Body of pancreas (tissue), 4 donors: ENCODE data around the gene RHOBTB1. TPM values are rescaled to one million over a fixed set of nuclear protein-coding genes. Genes with fewer than 3 reads are reported as not detected.
A peak's percentile ranks its signal among the peaks of the same experiment; 100 is the strongest.

Experiments used
- ATAC-seq: fragments of 150-250 bp; one replicate; pipeline ENCODE4 v1.9.1; 2016
- DNase-seq, 4 donors: peaks; one replicate each; pipeline ENCODE4 v3.0.0-alpha.2; 2019
- H3K27ac ChIP-seq, 4 donors: fragments of 200-600 bp; sonication (generic); 1 replicate in 3 of 4; 2 replicates in 1 of 4; pipeline versions ENCODE4 v1.5.1 to v1.6.1; 2016 to 2019; ENCODE audit warnings: mild to moderate bottlenecking in 1 of 4, mixed read lengths in 1 of 4, moderate library complexity in 1 of 4
- H3K27me3 ChIP-seq, 2 donors: fragments of 200-600 bp; sonication (generic); one replicate each; pipeline ENCODE4 v1.6.0; 2016; ENCODE audit warnings: mild to moderate bottlenecking in 1 of 2
- H3K36me3 ChIP-seq, 2 donors: fragments of 200-600 bp; sonication (generic); replicated peaks in 1 of 2; 2 replicates each; pipeline ENCODE4 v1.5.1; 2016; ENCODE audit warnings: low read depth in 2 of 2; ENCODE audit not compliant: insufficient read depth in 1 of 2
- H3K4me1 ChIP-seq: fragments of 200-600 bp; sonication (generic); one replicate; pipeline ENCODE4 v1.6.0; 2016
- H3K4me3 ChIP-seq, 2 donors: fragments of 200-600 bp; sonication (generic); 1 replicate in 1 of 2; 2 replicates in 1 of 2; pipeline ENCODE4 v1.5.1; 2016 to 2019
- H3K9me3 ChIP-seq, 3 donors: fragments of 200-600 bp; sonication (generic); 1 replicate in 2 of 3; 2 replicates in 1 of 3; pipeline ENCODE4 v1.5.1; 2016
- CTCF ChIP-seq, 7 experiments: fragments of 450-650 bp in 4 of 7; fragments of 200-600 bp in 3 of 7; sonication (generic) in 3 of 7; IDR thresholded peaks; one replicate each; pipeline ENCODE4 v1.5.1; 2016 to 2019; ENCODE audit warnings: antibody characterized with exemption in 7 of 7
- POLR2A ChIP-seq, 3 donors: fragments of 450-650 bp; IDR thresholded peaks; one replicate each; pipeline ENCODE4 v1.6.1; 2016; ENCODE audit warnings: antibody characterized with exemption in 3 of 3, mild to moderate bottlenecking in 2 of 3
- WGBS, 2 donors: methylation state at CpG; one replicate each; pipeline ENCODE4 v1.1.5; 2017; 5-methylcytosine and 5-hydroxymethylcytosine counted together
- intact Hi-C: fragments of 100-400 bp; cut with DNase I; formaldehyde crosslinking; loops from one replicate; pipeline ENCODE4 v1.15.1; 2023
- total RNA-seq, 2 donors: library from RNA; depleted of rRNA; stranded (reverse); fragments of >200 nt; gene quantifications; one replicate each; pipeline ENCODE4 v1.1.0, GENCODE V29; 2016

Gene RHOBTB1
- total RNA-seq, 2 donors from 2014 or later: 5.9 to 12.2 TPM

DNA sequence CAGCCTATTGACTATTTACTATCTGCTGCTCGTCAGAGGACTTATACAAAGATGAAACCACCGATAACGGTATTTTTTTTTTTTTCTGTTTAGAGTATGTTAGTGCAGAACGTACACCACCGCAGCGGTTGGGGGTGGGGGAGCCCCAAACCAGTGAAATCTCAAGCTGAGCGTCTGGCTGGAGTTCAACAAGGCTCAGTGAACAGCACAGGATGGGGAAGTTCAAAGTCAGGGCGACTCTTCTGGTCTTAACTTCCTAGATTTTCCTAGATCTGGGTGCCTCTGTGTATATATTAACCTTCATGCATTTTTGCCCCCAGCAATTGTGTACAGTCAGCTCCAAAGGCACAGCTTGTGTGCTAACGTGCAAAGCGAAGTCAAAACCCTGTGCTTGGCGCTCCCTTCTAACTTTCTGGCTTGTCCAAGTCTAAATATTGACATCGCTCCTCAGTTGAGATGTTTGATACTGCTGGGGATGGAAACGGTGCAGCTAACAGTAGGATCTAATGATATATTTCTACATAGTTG is 1.1 kb downstream of the RHOBTB1 start:
- no peaks in the 10 kb centered on the region for H3K36me3 ChIP-seq
- H3K27ac ChIP-seq: peak overlapping the region; percentile 92 to 99 (median 98)
- peak; percentile 42 to 68 (median 54) for DNase-seq
- H3K9me3 ChIP-seq: no peaks in the 10 kb centered on the region
- ATAC-seq: no peak
- peak overlapping the region; percentile 40 to 57 for H3K4me3 ChIP-seq
- no peaks in the 10 kb centered on the region for H3K27me3 ChIP-seq
- peaks cover 36% of the 10 kb centered on the region for H3K4me1 ChIP-seq
- TF ChIP-seq CTCF (IDR thresholded peaks at IDR 0.05): no peak
- TF ChIP-seq POLR2A (IDR thresholded peaks at IDR 0.05): no peak
- 1 to 3% methylated on average over 13 of the region's 13 CpGs for WGBS, 2 donors
- intact Hi-C loops: no loop called here

DNA sequence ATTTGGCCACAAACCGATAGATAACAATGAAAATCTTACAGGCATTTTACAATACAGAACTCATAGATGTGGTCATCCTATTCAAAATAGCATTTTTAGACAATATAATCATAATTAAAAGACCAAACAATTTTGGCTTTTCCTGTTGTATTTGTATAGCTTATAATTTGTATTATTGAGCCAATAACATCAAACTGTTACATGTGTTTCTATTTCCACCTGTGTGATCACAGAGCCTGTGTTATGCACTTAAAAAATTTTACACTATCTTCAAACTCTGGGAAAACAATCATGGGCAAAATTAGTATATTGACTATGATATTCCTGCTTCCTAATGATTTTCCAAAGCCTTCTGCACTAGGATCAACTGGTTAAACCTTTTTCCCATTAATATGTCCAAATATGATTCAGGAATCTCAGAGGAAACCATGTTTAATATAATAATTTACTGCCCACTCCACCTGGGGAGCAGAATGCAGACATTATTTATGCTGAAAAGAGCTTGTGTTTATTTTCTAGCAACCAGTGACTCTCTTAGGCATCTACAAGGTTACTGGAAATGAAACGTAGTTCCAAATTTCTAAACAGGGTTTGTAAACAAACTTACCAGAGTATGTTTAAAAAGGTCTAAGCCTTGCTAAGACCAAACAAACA is 1.7 kb downstream of the RHOBTB1 start:
- Histone ChIP-seq H3K27ac (peak overlapping the region; percentile 11 to 99 (median 94)), H3K4me1 (peaks cover 41% of the 10 kb centered on the region), H3K36me3 (no peaks in the 10 kb centered on the region), H3K9me3 (no peaks in the 10 kb centered on the region), H3K4me3 (peak overlapping the region in 1 of 2 donors; percentile 57), H3K27me3 (no peaks in the 10 kb centered on the region)
- DNase-seq (no peak), ATAC-seq (no peak)
- intact Hi-C loops: no loop called here
- TF ChIP-seq CTCF (IDR thresholded peaks at IDR 0.05) (no peak), POLR2A (IDR thresholded peaks at IDR 0.05) (no peak)
- WGBS, 2 donors: 23 to 25% methylated on average over 2 of the region's 2 CpGs

DNA sequence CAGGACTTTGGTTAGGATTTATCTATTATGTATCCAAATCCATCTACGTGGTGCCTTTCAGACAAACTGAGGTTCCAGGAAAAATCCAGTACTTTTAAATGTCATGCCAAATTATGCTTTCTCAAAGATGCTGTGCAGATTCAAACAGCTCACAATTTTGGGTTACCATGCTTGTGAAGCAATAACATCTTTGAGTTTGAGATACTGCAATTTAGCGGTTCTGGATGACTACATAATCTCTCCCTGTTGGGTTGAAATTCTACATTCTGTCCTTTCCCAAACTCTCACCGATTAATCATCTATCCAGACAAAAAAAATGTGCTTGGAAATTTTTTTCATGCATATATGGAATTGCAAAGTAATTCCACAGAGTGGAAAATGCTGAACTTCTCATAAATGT is 3.5 kb downstream of the RHOBTB1 start:
- Histone ChIP-seq H3K36me3 (no peaks in the 10 kb centered on the region), H3K27me3 (no peaks in the 10 kb centered on the region), H3K9me3 (no peaks in the 10 kb centered on the region), H3K4me3 (no peak overlapping the region), H3K4me1 (peaks cover 51% of the 10 kb centered on the region), H3K27ac (no peak overlapping the region)
- no peak for DNase-seq
- ATAC-seq: no peak
- TF ChIP-seq CTCF (IDR thresholded peaks at IDR 0.05) (no peak), POLR2A (IDR thresholded peaks at IDR 0.05) (no peak)
- 63 to 78% methylated on average over 3 of the region's 3 CpGs for WGBS, 2 donors
- intact Hi-C loops: no loop called here

DNA sequence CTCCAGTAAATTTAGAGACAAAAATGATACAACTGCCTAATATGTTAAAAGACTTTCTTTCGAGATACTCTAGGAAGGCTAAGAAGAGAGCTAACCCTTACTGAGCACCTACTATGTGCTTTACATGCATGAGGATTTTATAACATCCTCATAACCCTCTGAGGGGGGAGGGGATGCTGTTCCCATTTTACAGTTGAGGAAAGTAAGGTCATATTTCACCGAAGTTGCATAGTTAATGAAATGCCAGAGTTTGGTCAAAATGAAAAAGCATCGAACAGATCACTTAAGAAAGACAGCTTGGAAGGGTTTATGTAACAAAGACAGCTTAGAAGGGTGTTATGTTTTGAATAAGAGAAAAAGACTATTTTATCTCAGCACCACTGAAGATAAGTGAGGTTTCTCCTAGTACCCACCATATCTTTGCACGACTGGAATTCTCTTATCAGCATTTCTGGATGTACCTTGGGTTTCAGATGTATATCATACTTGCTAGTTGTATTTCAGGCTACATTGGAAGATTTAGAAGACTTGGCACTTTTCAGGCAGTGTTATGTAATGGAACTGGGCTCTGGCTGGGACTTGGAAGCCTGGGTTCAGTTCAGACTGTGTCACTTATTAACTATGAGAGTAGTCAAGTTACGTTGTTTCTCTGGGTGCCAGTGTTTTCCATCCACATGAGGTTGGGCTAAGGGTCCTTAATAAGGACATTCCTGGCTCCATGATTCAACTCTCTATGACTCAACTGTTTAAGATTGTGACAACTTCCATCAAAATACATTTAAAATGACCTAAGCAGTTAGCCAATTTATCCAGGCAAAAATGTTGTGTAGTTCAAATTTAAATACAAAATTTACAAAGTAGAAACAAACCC is 6.0 kb downstream of the RHOBTB1 start:
- Histone ChIP-seq H3K27me3 (no peaks in the 10 kb centered on the region), H3K36me3 (no peaks in the 10 kb centered on the region), H3K4me3 (no peak overlapping the region), H3K9me3 (no peaks in the 10 kb centered on the region), H3K27ac (peak overlapping the region; percentile 34 to 76 (median 55)), H3K4me1 (peaks cover 49% of the 10 kb centered on the region)
- 39 to 42% methylated on average over 5 of the region's 5 CpGs for WGBS, 2 donors
- ATAC-seq (peak; percentile 74), DNase-seq (peak in 3 of 4 donors; percentile 13 to 56 (median 48))
- intact Hi-C loops: no loop called here
- TF ChIP-seq POLR2A (IDR thresholded peaks at IDR 0.05) (no peak), CTCF (IDR thresholded peaks at IDR 0.05) (no peak)
